GM18519 (cell line): ENCODE results near the gene OR51G2.
"Not testable (repeated sequence)": the region's sequence is repeated elsewhere in the genome, so short reads cannot be mapped to it uniquely, and the experiment has no call there.

Experiments
- ATAC-seq: cut with Tn5 transposase; IDR thresholded peaks from one replicate; pipeline ENCODE4 v1.9.1; 2021; ENCODE audit warnings: mild to moderate bottlenecking, moderate library complexity; ENCODE audit not compliant: unreplicated experiment, low FRiP score

Gene OR51G2

DNA sequence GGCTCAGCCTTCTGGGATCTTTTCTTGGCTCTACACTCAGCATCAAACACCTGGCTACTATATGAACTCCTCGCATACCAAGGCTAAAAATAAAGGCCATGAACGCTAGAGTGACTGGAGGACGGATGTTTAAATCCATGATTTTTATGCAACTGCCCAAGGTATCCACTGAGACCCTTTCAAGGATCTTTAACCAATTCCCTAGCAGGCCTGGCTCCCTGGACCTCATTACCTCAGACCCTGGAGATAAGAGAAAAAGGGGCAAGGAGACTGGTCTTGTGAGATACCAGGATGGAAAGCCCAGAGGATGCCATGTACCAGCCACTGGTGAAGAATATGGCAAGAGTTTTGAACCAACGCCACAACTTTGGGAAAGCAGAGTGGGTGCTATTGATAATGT is at the start of gene OR51G2:
Gene OR51G2 (minus strand): TSS at position 101 of the 400 bp plus-strand sequence. CDS start 3,687 bp downstream, outside the sequence.
- no peak for ATAC-seq

- ATAC-seq, result no peak
Measured at GRCh38 chr11:4962816-4963215, 43.7 kb upstream of the OR51G2 start.

DNA sequence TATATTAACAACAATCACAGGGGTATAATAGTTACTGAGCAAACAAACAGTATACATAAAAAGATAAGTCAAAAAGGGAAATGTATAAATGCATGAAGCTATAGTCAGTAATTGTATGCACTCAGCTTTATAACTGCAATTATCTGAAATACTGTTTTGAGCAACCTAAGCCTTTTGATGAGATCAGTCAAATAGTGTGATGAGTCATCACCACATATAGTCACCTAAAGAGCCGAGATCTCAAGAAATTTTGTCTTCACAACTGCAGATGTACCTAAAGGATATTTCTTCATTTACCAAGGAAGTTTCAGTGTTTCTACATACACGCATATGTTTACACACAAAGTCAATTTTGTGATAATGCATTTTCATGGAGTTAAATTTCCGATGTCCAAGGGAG is 41.7 kb upstream of the OR51G2 start:
- ATAC-seq, result no peak

- no peak for ATAC-seq
Measured at GRCh38 chr11:4957396-4957795, 38.2 kb upstream of the OR51G2 start.

- ATAC-seq, result not testable (repeated sequence)
Measured at GRCh38 chr11:4955613-4956012, 36.5 kb upstream of the OR51G2 start, which contains the start of gene OR51A2. OR51A2 (minus strand) TSS chr11:4955713; CDS start chr11:4955713, 0 bp downstream.

- ATAC-seq, result no peak
Measured at GRCh38 chr11:4947505-4947904, 28.4 kb upstream of the OR51G2 start, which contains the start of gene OR51A4. OR51A4 (minus strand) TSS chr11:4947605; CDS start chr11:4947100, 505 bp downstream.

DNA sequence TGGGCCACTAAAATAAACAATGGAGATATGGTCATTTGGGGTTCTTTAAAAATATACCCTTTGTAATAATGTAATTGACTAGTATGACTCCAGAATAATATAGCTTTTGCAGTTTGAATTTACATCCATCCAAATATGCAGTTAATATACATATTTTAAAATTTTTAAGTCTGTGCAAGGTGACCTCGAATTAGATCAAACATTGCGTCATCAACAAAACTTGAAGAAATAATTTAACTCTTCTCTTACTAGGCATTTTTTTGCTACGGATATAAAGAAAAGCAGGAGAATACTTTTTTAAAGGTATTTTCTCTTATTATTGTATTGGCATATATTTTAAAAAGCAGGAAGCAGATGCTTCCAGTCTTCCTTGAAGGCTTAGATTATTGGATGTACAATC is 17.6 kb upstream of the OR51G2 start:
- no peak for ATAC-seq

- no peak for ATAC-seq
Measured at GRCh38 chr11:4932751-4933150, 13.6 kb upstream of the OR51G2 start.

- no peak for ATAC-seq
Measured at GRCh38 chr11:4926608-4927007, 7.5 kb upstream of the OR51G2 start.

DNA sequence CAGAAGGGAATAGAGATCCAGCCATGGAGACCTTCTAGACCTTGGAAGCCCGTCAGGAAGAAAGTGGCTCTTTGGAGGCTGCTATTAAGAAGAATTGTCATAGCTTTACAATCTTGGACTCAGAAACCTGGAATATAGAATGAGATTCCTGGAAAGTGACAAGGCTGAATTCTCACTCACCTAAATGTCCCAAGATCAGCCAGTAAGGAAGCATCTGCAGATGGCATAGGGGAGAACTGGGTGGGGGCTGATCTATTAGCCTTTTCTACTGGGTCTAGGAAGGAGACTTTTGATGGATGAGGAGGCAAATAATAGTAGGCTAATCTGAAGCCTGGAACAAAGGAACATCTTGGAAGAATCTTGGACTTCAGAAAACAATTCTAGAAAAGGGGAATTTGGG is 5.1 kb upstream of the OR51G2 start, which contains the start of gene OR51G1:
Gene OR51G1 (minus strand): TSS at position 101 of the 400 bp plus-strand sequence. CDS start 0 bp downstream, at position 101.
- ATAC-seq, result no peak

DNA sequence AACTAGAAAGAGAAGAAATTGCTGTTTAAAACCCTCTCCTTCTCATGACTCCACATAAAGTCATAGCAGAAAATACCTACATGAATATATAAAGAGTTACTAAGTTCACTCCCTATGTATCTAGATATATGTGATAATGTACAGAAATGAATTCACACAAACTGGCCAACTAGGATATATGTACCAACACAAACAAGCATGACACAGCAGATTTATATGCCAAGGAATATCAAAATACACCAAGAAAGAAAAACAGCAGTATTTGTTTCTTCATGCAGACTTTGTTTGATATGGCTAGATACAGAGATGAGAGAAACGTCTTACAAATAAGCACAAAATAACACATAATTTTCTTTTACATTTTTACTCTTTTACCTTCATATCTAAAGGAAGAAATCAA is 3.2 kb upstream of the OR51G2 start:
- ATAC-seq, result no peak

DNA sequence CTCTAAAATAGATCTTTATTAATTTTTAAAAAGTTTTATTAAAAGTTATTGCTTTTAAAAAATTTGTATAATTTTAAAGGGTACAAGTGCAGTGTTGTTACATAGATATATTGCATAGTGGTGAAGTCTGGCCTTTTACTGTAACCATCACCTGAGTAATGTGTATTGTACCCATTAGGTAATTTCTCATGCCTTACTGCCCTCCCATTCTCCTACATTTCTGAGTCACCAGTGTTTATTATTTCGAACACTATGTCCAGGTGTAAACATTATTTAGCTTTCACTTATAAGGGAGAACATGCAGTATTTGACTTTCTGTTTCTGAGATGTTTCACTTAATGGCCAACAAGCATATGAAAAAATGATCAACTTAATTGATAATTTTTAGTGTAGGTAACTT is 2.6 kb upstream of the OR51G2 start:
- ATAC-seq, result no peak

DNA sequence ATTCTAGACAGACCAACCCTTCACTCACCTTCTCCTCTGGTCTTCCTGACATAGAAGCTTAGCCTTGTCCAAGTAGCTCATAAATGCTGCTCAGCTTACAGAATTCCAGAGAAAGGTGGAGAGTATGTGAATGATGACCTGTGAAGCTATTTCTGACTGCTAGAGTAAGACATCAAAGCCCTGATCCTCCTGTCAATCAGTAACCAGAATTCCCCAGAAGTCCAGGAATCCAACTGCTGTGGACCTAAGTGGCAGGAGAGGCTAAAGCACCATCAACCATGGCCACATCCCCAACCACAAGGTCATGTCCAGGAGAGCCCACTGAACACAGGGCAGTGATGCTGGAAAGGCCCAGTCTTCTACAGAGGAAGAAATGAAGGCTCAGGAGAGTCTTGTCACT is 2.6 kb downstream of the OR51G2 start:
- ATAC-seq, result no peak

GRCh38 chr11:4903484-4903883 is 15.7 kb downstream of the OR51G2 start, which contains the start of gene OR51A7:
OR51A7 (plus strand) TSS chr11:4903783; CDS start chr11:4907370, 3,587 bp downstream.
- ATAC-seq, result no peak

DNA sequence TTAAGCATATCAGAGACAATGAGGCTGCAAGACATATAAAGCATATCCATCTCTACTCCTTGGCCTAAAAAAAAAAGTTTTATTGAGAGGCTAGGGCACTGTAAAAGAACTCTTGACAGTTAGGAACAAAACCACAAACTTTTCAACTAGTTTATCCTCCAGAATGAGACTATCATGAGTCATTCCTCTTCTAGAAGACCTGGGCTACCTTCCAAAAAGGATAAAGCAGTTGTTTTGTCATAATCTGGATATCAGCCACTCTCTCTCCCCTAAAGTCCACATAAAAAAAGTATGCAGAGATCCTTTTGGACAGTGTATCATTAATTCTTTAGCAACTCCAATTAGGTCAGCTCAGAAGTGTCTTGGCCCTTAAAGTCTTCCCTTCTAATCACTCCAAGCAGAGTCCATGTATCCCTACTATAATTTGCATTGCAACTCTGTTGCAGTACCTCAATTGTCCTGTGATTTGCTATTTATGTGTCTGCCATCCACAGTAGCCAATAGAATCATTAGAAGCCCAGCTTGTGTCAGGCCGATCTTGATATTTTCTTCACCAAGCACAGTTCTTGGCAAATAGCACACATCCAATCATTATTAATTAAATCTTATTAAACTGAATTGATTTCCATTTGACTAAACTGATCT is 27.0 kb downstream of the OR51G2 start:
- no peak for ATAC-seq

GRCh38 chr11:4890279-4890678 is 28.9 kb downstream of the OR51G2 start:
- ATAC-seq, result no peak

DNA sequence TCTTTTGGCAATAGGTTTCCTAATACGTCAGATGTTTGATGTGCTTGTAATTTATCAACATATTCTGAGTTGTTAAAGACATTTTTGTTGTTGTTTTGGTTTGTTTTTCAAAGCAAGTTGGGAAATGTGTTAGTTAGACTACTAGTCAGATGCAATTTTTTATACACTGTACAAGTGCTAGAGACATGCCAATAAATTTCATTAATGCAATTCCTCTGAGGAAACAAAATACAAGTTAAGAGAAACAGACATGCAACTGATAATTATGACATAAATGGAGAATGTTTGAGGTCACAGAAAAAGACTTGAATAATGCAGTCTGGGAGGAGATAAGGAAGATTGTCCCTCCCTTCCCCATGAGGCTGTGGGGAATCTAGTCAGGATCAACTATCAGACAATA is 31.6 kb downstream of the OR51G2 start:
- ATAC-seq, result no peak

GRCh38 chr11:4886186-4886585 is 33.0 kb downstream of the OR51G2 start:
- ATAC-seq, result no peak

GRCh38 chr11:4884361-4884760 is 34.8 kb downstream of the OR51G2 start:
- no peak for ATAC-seq

GRCh38 chr11:4882543-4882942 is 36.6 kb downstream of the OR51G2 start:
- ATAC-seq, result no peak

DNA sequence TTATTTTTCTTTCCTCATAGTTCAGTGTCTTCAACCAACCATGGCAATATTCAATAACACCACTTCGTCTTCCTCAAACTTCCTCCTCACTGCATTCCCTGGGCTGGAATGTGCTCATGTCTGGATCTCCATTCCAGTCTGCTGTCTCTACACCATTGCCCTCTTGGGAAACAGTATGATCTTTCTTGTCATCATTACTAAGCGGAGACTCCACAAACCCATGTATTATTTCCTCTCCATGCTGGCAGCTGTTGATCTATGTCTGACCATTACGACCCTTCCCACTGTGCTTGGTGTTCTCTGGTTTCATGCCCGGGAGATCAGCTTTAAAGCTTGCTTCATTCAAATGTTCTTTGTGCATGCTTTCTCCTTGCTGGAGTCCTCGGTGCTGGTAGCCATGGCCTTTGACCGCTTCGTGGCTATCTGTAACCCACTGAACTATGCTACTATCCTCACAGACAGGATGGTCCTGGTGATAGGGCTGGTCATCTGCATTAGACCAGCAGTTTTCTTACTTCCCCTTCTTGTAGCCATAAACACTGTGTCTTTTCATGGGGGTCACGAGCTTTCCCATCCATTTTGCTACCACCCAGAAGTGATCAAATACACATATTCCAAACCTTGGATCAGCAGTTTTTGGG is 37.2 kb downstream of the OR51G2 start, which contains the start of gene OR51T1:
Gene OR51T1 (plus strand): TSS at position 41 of the 641 bp plus-strand sequence. CDS start 0 bp downstream, at position 41.
- no peak for ATAC-seq

DNA sequence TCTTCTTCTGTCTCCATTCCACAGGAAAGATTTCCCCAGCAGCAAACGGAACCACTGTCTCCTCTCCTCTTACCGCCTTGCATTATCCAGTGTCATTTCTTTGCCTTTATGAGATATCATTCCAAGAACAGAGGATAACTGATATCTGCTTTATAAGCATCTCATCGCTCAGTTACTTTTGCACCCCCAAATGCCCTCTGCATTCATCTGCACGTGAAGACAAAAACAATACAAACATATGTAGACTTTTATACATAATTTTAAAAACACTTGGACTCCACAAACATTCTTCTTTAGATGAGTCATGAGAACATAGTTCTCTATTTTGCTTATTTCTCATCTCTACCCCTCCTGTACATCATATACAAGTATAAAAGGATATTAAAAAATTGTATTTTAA is 38.0 kb downstream of the OR51G2 start:
- ATAC-seq, result no peak
